Measurements from ENCODE around the gene RARG. TPM values are rescaled to one million over a fixed set of nuclear protein-coding genes. Genes with fewer than 3 reads are reported as not detected.

The RARG gene
- polyA plus RNA-seq (2013, experiment 1 of 2), result 39.7 TPM
- 36.9 TPM for polyA plus RNA-seq (2013, experiment 2 of 2)

DNA sequence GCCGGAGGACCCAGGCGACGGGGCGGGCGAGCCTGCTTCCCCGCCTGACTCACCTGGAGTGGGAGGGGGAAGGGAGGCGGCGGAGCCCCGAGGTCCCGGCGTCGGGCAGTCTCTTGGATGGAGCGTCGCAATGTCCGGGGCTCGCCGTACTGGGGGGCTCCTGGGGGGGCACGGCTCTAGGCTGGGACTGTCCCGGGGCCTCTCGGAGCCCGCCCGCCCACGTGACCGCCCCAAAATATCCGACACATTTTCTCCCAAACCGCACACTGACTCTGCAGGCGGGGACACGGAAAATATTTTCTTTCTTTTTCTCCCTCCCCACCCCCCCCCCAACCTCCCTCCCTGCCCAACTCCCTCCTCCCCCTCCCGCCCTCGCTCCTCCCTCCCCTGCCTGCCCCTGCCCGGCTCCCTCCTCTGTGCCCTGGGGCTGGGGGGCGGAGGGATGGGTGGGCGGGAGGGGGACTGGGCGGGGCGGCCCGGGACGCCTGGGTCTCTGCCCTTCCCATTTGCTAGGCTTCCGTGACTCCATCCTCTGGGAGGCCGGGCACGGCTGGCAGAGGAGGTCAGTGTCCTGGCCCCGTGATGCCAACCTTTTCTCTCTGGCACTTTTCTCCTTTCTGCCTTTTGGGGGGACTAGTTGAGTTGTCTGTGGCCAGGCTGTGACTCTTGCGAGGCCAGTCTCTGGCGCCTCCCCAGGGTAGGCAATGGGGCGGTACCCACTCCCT is at the start of gene RARG:
Gene RARG, minus strand, starts transcription at position 289 of the 725 bp plus-strand sequence. CDS start 4,664 bp downstream, outside the sequence.
- peaks cover 31% of the 10 kb centered on the region for H3K4me1 ChIP-seq (ENCODE audit: control insufficient read depth, insufficient read depth, low read length, poor library complexity, severe bottlenecking)
- peak within 1 kb of the TSS; percentile 44 for H3K4me3 ChIP-seq (ENCODE audit: extremely low read depth, insufficient read depth, low read length, poor library complexity, severe bottlenecking)
- H3K27ac ChIP-seq (ENCODE audit: low read depth, low read length, severe bottlenecking), result no peak within 1 kb of the TSS
- peaks cover 4% of the 10 kb centered on the region for H3K36me3 ChIP-seq (ENCODE audit: control insufficient read depth, insufficient read depth, low read length)
- WGBS, 2 experiments (ENCODE audit: insufficient coverage in 2 of 2), result 0 to 4% methylated on average over 8 to 11 of the region's 44 CpGs
- H3K9me3 ChIP-seq (ENCODE audit: control insufficient read depth, low read length), result no peaks in the 10 kb centered on the region

DNA sequence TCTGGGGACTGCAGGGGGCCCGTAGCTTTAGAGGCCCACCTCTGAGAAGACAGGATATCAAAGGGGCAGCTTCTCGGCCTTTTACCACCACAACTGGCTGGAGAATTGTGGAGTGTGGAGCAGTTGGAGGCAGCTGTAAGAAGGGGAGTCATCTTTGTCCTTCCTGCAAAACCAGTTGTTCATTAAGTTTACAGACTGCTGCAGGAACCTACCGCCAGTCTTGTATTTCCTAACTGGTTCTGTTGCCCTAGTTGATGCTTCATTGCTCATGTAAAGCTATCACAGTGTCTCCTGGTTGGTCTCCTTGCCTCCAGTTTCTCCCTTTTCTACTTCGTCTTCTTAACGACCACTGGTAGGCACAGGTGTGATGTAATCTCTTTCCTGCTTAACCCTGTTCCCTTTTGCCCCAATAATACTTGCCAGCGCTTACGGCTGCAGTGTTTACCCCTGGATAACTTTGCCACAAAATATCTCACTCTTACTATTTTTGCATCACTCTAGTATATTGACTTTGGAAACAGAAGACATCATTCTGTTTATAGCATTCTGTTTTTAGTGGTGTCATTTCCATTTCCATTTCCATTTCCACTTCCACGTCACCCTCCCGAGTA is 48.0 kb upstream of the RARG start:
- WGBS, 2 experiments (ENCODE audit: insufficient coverage in 2 of 2), result 87 to 94% methylated on average over 5 of the region's 9 CpGs
- peaks cover 91% of the 10 kb centered on the region for H3K36me3 ChIP-seq (ENCODE audit: control insufficient read depth, insufficient read depth, low read length)

DNA sequence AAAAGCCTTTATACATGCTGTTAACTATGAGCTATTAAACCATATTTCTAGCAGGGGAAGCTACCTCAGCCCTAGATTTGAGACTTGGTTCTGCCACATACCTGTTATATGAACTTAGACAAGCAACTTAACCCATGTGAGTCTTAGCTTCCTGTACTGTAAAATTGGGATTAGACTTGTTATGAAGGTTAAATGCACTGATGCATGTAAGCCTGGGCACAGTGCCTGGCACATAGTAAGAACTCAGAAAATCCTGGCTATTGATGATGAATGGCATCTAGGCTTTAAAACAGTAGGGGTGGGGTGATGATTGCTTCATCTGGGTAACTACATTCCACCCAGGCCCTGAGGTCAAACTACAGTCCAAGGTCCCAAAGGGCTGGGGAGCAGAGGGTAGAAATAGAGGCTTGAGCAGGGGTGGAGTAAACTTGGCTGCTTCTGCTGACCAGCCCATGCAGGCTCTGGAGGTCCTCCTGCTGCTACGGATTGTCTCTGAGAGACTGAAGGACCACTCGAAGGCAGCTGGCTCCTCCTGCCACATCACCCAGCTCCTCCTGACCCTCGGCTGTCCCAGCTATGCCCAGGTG is 47.4 kb upstream of the RARG start:
- WGBS, 2 experiments (ENCODE audit: insufficient coverage in 2 of 2), result 89 to 100% methylated on average over 2 to 3 of the region's 3 CpGs
- Histone ChIP-seq H3K9me3 (ENCODE audit: control insufficient read depth, low read length) (no peaks in the 10 kb centered on the region), H3K4me1 (ENCODE audit: control insufficient read depth, insufficient read depth, low read length, poor library complexity, severe bottlenecking) (no peaks in the 10 kb centered on the region), H3K4me3 (ENCODE audit: extremely low read depth, insufficient read depth, low read length, poor library complexity, severe bottlenecking) (no peak overlapping the region), H3K36me3 (ENCODE audit: control insufficient read depth, insufficient read depth, low read length) (peaks cover 91% of the 10 kb centered on the region), H3K27ac (ENCODE audit: low read depth, low read length, severe bottlenecking) (no peak overlapping the region)

More for the DNA sequence above, 48.0 kb upstream of the RARG start:
- Histone ChIP-seq H3K27ac (ENCODE audit: low read depth, low read length, severe bottlenecking) (no peak overlapping the region), H3K4me3 (ENCODE audit: extremely low read depth, insufficient read depth, low read length, poor library complexity, severe bottlenecking) (no peak overlapping the region), H3K9me3 (ENCODE audit: control insufficient read depth, low read length) (no peaks in the 10 kb centered on the region), H3K4me1 (ENCODE audit: control insufficient read depth, insufficient read depth, low read length, poor library complexity, severe bottlenecking) (no peaks in the 10 kb centered on the region)

DNA sequence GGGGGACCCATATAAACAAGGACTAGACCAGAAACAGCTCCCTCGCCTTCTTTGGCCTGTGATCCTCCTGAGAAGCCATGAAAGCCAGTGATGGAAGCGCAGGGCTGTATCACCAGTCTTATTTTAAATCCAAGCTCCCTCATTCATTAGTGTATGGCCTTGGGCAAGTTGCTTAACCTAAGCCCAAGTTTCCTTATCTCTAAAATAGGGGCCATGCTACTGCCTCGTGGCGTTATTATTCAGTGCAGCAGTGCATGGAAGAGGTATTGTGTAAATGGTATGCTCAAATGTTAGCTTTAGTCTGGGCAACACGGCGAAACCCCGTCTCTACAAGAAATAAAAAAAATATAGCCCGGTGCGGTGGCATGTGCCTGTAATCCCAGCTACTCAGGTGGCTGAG is 46.0 kb upstream of the RARG start:
- no peaks in the 10 kb centered on the region for H3K9me3 ChIP-seq (ENCODE audit: control insufficient read depth, low read length)
- no peak overlapping the region for H3K4me3 ChIP-seq (ENCODE audit: extremely low read depth, insufficient read depth, low read length, poor library complexity, severe bottlenecking)
- no peak overlapping the region for H3K27ac ChIP-seq (ENCODE audit: low read depth, low read length, severe bottlenecking)
- peaks cover 80% of the 10 kb centered on the region for H3K36me3 ChIP-seq (ENCODE audit: control insufficient read depth, insufficient read depth, low read length)
- 97 to 98% methylated on average over 7 of the region's 9 CpGs for WGBS, 2 experiments (ENCODE audit: insufficient coverage in 2 of 2)
- no peaks in the 10 kb centered on the region for H3K4me1 ChIP-seq (ENCODE audit: control insufficient read depth, insufficient read depth, low read length, poor library complexity, severe bottlenecking)

DNA sequence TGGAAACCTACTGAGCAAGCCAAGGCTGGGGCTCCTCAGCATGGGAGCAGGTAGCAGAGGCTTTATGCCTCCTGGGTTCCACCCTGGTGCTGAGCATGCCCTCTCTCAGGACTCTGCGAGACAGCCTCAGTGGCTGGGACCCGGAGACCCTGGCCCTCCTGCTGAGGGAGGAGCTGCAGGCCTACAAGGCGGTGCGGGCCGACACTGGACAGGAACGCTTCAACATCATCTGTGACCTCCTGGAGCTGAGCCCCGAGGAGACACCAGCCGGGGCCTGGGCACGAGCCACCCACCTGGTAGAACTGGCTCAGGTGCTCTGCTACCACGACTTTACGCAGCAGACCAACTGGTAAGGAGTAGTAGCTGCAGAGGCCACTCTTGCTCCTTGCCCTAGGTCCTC is 44.5 kb upstream of the RARG start:
- WGBS, 2 experiments (ENCODE audit: insufficient coverage in 2 of 2), result 92 to 100% methylated on average over 11 of the region's 11 CpGs
- Histone ChIP-seq H3K4me1 (ENCODE audit: control insufficient read depth, insufficient read depth, low read length, poor library complexity, severe bottlenecking) (peaks cover 4% of the 10 kb centered on the region), H3K36me3 (ENCODE audit: control insufficient read depth, insufficient read depth, low read length) (peaks cover 77% of the 10 kb centered on the region), H3K9me3 (ENCODE audit: control insufficient read depth, low read length) (no peaks in the 10 kb centered on the region), H3K4me3 (ENCODE audit: extremely low read depth, insufficient read depth, low read length, poor library complexity, severe bottlenecking) (no peak overlapping the region), H3K27ac (ENCODE audit: low read depth, low read length, severe bottlenecking) (no peak overlapping the region)

DNA sequence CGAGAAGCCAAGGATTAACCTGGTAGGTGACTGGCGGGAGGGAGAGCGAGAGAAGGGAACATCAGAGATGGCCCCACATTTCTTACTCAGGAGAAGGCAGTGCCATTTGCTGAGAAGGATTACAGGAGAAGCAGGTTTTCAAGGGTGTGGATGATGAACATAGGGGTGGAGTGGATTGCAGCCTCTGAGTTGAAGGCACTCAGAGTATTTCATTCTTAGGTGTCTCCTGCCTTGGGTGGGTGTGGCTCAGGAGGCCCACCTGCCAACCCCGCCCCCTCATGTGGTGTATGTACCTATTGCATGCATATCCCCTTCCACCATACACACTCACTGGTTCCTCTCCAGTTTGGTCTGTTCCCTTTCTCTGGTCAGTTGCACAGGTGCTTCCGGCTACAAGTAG is 42.4 kb upstream of the RARG start:
- Histone ChIP-seq H3K4me3 (ENCODE audit: extremely low read depth, insufficient read depth, low read length, poor library complexity, severe bottlenecking) (no peak overlapping the region), H3K9me3 (ENCODE audit: control insufficient read depth, low read length) (no peaks in the 10 kb centered on the region), H3K27ac (ENCODE audit: low read depth, low read length, severe bottlenecking) (no peak overlapping the region), H3K36me3 (ENCODE audit: control insufficient read depth, insufficient read depth, low read length) (peaks cover 78% of the 10 kb centered on the region), H3K4me1 (ENCODE audit: control insufficient read depth, insufficient read depth, low read length, poor library complexity, severe bottlenecking) (peaks cover 14% of the 10 kb centered on the region)
- 94 to 100% methylated on average over 4 of the region's 5 CpGs for WGBS, 2 experiments (ENCODE audit: insufficient coverage in 2 of 2)

DNA sequence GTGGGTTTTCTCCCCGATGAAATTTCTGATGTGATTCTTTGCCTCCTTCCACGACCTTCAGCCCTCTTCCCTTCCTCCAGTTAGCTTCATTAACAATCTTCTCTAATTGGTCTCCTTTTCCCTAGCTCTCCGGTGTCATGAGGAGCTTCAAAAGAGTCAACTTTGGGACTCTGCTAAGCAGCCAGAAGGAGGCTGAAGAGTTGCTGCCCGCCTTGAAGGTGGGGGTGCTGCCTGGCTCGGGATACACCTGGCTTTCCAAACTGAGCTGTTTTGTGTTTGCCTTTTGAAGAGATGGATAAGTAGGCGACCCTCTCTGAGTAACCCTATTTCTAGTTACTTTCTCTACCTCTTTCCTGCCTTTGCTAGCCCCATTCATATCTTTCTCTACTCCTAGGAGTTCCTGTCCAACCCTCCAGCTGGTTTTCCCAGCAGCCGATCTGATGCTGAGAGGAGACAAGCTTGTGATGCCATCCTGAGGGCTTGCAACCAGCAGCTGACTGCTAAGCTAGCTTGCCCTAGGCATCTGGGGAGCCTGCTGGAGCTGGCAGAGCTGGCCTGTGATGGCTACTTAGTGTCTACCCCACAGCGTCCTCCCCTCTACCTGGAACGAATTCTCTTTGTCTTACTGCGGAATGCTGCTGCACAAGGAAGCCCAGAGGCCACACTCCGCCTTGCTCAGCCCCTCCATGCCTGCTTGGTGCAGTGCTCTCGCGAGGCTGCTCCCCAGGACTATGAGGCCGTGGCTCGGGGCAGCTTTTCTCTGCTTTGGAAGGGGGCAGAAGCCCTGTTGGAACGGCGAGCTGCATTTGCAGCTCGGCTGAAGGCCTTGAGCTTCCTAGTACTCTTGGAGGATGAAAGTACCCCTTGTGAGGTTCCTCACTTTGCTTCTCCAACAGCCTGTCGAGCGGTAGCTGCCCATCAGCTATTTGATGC is 36.9 kb upstream of the RARG start:
- H3K27ac ChIP-seq (ENCODE audit: low read depth, low read length, severe bottlenecking), result no peak overlapping the region
- peak overlapping the region; percentile 62 for H3K4me3 ChIP-seq (ENCODE audit: extremely low read depth, insufficient read depth, low read length, poor library complexity, severe bottlenecking)
- peaks cover 36% of the 10 kb centered on the region for H3K36me3 ChIP-seq (ENCODE audit: control insufficient read depth, insufficient read depth, low read length)
- WGBS, 2 experiments (ENCODE audit: insufficient coverage in 2 of 2), result 74% methylated on average over 16 to 17 of the region's 20 CpGs
- H3K4me1 ChIP-seq (ENCODE audit: control insufficient read depth, insufficient read depth, low read length, poor library complexity, severe bottlenecking), result peaks cover 20% of the 10 kb centered on the region
- H3K9me3 ChIP-seq (ENCODE audit: control insufficient read depth, low read length), result no peaks in the 10 kb centered on the region

DNA sequence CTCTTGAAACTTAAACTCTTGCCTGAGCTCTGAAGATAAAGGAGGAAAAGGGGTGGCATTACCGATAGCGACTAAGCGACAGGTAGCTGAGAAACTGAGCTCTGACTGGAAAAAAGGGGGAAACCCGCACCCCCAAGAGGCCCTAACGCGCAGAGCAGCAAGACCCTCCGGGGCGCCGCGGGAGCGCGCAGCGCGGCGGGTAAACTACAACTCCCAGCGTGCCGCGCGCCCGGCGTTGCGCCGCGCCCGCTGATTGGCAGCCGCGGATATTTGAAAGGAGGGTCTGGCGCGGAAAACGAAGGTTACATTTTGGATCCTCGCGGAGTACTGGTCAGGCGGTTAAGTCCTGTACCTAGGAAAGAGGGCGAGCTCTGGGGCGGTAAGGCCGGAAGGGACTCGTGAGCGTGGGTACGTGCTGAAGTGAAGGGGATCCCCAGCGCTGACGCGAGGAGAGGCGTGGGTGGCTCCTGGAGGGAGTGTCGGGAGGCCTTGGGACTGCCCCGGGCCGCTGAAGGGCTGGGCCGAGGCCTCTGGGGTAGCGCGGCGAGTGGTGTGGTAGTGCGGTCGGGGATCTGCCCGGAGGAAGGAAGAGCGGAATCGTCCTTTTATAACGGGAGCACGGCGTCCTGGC is 36.1 kb upstream of the RARG start, which contains the start of gene ESPL1:
Gene ESPL1, plus strand, starts transcription at position 301 of the 631 bp plus-strand sequence. CDS start 468 bp downstream, outside the sequence.
- peaks cover 20% of the 10 kb centered on the region for H3K4me1 ChIP-seq (ENCODE audit: control insufficient read depth, insufficient read depth, low read length, poor library complexity, severe bottlenecking)
- H3K4me3 ChIP-seq (ENCODE audit: extremely low read depth, insufficient read depth, low read length, poor library complexity, severe bottlenecking), result peak within 1 kb of the TSS; percentile 62
- H3K9me3 ChIP-seq (ENCODE audit: control insufficient read depth, low read length), result no peaks in the 10 kb centered on the region
- 0 to 1% methylated on average over 39 to 46 of the region's 58 CpGs for WGBS, 2 experiments (ENCODE audit: insufficient coverage in 2 of 2)
- H3K36me3 ChIP-seq (ENCODE audit: control insufficient read depth, insufficient read depth, low read length), result peaks cover 36% of the 10 kb centered on the region
- no peak within 1 kb of the TSS for H3K27ac ChIP-seq (ENCODE audit: low read depth, low read length, severe bottlenecking)

DNA sequence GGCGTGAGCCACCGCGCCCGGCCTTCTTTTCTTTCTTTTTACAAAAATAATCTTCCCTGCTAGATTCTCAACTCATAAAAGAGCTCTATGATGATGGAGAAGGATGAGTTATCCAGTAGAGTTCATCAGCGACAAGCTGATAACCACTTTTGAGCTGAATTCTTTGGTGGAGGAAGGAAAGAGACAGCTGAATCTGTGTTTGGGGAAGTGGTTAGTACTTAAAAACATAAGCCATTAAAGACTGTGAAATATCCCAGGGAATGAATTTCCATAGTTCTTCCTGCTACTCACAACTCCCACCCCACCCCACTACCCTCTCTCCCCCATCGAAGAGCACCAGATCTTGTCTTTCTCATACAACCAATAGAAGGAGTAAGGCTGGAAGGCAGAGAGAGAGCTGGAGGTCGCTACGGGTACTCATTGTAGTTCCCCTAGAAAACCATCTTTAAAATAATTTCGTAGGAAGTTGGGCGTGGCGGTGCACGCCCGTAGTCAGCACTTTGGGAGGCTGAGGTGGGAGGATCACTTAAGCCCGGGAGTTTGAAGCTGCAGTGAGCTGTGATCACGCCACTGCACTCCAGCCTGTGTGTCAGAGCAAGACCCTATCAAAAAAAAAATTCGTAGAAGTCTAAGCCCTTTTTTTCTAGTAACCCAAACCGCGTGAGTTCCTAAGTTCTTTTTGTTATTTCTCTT is 35.4 kb upstream of the RARG start:
- Histone ChIP-seq H3K4me3 (ENCODE audit: extremely low read depth, insufficient read depth, low read length, poor library complexity, severe bottlenecking) (peak overlapping the region; percentile 62), H3K4me1 (ENCODE audit: control insufficient read depth, insufficient read depth, low read length, poor library complexity, severe bottlenecking) (peaks cover 19% of the 10 kb centered on the region), H3K9me3 (ENCODE audit: control insufficient read depth, low read length) (no peaks in the 10 kb centered on the region), H3K36me3 (ENCODE audit: control insufficient read depth, insufficient read depth, low read length) (peaks cover 30% of the 10 kb centered on the region), H3K27ac (ENCODE audit: low read depth, low read length, severe bottlenecking) (no peak overlapping the region)
- WGBS, 2 experiments (ENCODE audit: insufficient coverage in 2 of 2), result 62 to 80% methylated on average over 7 to 9 of the region's 18 CpGs

Measured in mesodermal cell (in vitro differentiated cells).